Lung (tissue), 12 donors: ENCODE measurements around the gene TNFSF13. TPM values are rescaled to one million over a fixed set of nuclear protein-coding genes. Genes with fewer than 3 reads are reported as not detected.

Experiments
- ATAC-seq: fragments of 200-7000 bp; cut with Tn5 transposase; one replicate; pipeline ENCODE4 v1.9.1; 2020; ENCODE audit warnings: moderate number of reproducible peaks; ENCODE audit not compliant: insufficient read depth, low FRiP score
- DNase-seq, 3 donors: peaks; one replicate each; pipeline ENCODE4 v3.0.0-alpha.2; 2013 to 2017
- H3K27ac ChIP-seq, 2 donors: one replicate each; pipeline ENCODE4 v1.5.1; 2013; ENCODE audit warnings: mild to moderate bottlenecking in 2 of 2, moderate library complexity in 2 of 2, control low read depth in 1 of 2, inconsistent platforms in 1 of 2, low read depth in 1 of 2, low read length in 1 of 2
- H3K27me3 ChIP-seq, 3 donors: one replicate each; pipeline ENCODE4 v1.5.1; 2013; ENCODE audit warnings: low read length in 2 of 3; ENCODE audit not compliant: control insufficient read depth in 3 of 3, insufficient read depth in 3 of 3
- H3K36me3 ChIP-seq, 4 donors: one replicate each; pipeline ENCODE4 v1.5.1; 2013; ENCODE audit warnings: low read length in 4 of 4, mild to moderate bottlenecking in 1 of 4, moderate library complexity in 1 of 4; ENCODE audit not compliant: control insufficient read depth in 4 of 4, insufficient read depth in 4 of 4
- H3K4me1 ChIP-seq, 5 donors: one replicate each; pipeline ENCODE4 v1.5.1; 2013; ENCODE audit warnings: low read length in 5 of 5, mild to moderate bottlenecking in 2 of 5, moderate library complexity in 1 of 5; ENCODE audit not compliant: control insufficient read depth in 5 of 5, insufficient read depth in 5 of 5
- H3K4me3 ChIP-seq: one replicate; pipeline ENCODE4 v1.5.1; 2013; ENCODE audit warnings: mild to moderate bottlenecking, control low read depth, moderate library complexity
- H3K9ac ChIP-seq, 2 donors: one replicate each; pipeline ENCODE4 v1.5.1; 2013; ENCODE audit warnings: low read length in 2 of 2, control low read depth in 1 of 2; ENCODE audit not compliant: insufficient read depth in 1 of 2
- H3K9me3 ChIP-seq, 4 donors: one replicate each; pipeline ENCODE4 v1.5.1; 2013; ENCODE audit warnings: low read length in 3 of 4, mild to moderate bottlenecking in 1 of 4, moderate library complexity in 1 of 4; ENCODE audit not compliant: control insufficient read depth in 4 of 4, insufficient read depth in 3 of 4
- CTCF ChIP-seq: IDR thresholded peaks from 2 replicates; pipeline ENCODE4 v1.5.1; 2012; ENCODE audit warnings: mild to moderate bottlenecking; ENCODE audit errors: control extremely low read depth, extremely low read depth
- whole genome bisulfite sequencing, 2 donors: extraction: QIAGEN DNeasy Blood & Tissue Kit; methylation state at CpG; one replicate each; pipeline ENCODE4 v1.1.7; 2013; 5-methylcytosine and 5-hydroxymethylcytosine counted together
- polyA plus RNA-seq, 2 donors: library from polyadenylated mRNA; stranded (reverse); fragments of 200-250 nt; gene quantifications; one replicate each; pipeline ENCODE4 v1.2.1, GENCODE V29; 2013
- total RNA-seq, 2 donors: library from RNA; depleted of rRNA in 1 of 2; stranded (reverse); fragments of >200 nt in 1 of 2; gene quantifications; one replicate each; pipeline ENCODE4 v1.2.1, GENCODE V29; 2014 to 2021
- donor health status: control.
- donor health status: control.
- donor health status: Bipolar disorder and iron deficiency.
- donor health status: healthy.
- donor health status: DM: yes; HTN: yes; CAD: no.

TNFSF13 gene
- total and polyA plus RNA-seq, 4 donors: 48.7 to 140 (median 93.7) TPM

GRCh38 chr17:7513850-7514419 lies 44.6 kb upstream of the TNFSF13 start:
- H3K9ac ChIP-seq: no peak overlapping the region
- no peak for ATAC-seq
- TF ChIP-seq CTCF: no peak
- no peak overlapping the region for H3K27ac ChIP-seq
- H3K4me3 ChIP-seq: no peak overlapping the region
- peaks cover 0 to 6% (median 0%) of the 10 kb centered on the region in 5 donors for H3K4me1 ChIP-seq
- H3K36me3 ChIP-seq: peaks cover 23 to 48% (median 29%) of the 10 kb centered on the region in 4 donors
- DNase-seq: no peak
- no peaks in the 10 kb centered on the region for H3K27me3 ChIP-seq
- H3K9me3 ChIP-seq: no peaks in the 10 kb centered on the region
- WGBS, 2 donors: 80 to 86% methylated on average over 17 of the region's 17 CpGs

GRCh38 chr17:7515911-7516610 lies 42.5 kb upstream of the TNFSF13 start:
- Histone ChIP-seq H3K4me3 (no peak overlapping the region), H3K9ac (no peak overlapping the region), H3K27ac (no peak overlapping the region), H3K36me3 (peaks cover 14 to 33% (median 17%) of the 10 kb centered on the region in 4 donors), H3K9me3 (no peaks in the 10 kb centered on the region), H3K4me1 (peaks cover 0 to 6% (median 0%) of the 10 kb centered on the region in 5 donors), H3K27me3 (no peaks in the 10 kb centered on the region)
- WGBS, 2 donors: 76 to 80% methylated on average over 13 of the region's 13 CpGs
- no peak for TF ChIP-seq CTCF
- ATAC-seq (no peak), DNase-seq (no peak)

- no peaks in the 10 kb centered on the region for H3K27me3 ChIP-seq
- no peaks in the 10 kb centered on the region for H3K36me3 ChIP-seq
- ATAC-seq (no peak), DNase-seq (no peak)
- H3K27ac ChIP-seq: no peak overlapping the region
- H3K4me3 ChIP-seq: no peak overlapping the region
- WGBS, 2 donors: 34 to 47% methylated on average over 10 of the region's 10 CpGs
- no peak overlapping the region for H3K9ac ChIP-seq
- TF ChIP-seq CTCF: peak; percentile 19
- no peaks in the 10 kb centered on the region for H3K4me1 ChIP-seq
- no peaks in the 10 kb centered on the region for H3K9me3 ChIP-seq
These were observed 35.5 kb upstream of the TNFSF13 start for GRCh38 chr17:7523033-7523432.
